H9 (cell line): Measurements from ENCODE around the gene DMXL1. TPM values are rescaled to one million over a fixed set of nuclear protein-coding genes. Genes with fewer than 3 reads are reported as not detected.

ENCODE experiments used
- DNase-seq: peaks from one replicate; pipeline ENCODE4 v3.0.0-alpha.2; 2017
- H2AFZ ChIP-seq: one replicate; pipeline ENCODE4 v1.6.1; 2013; ENCODE audit warnings: mild to moderate bottlenecking, low read length, control low read depth, moderate library complexity
- H2AK5ac ChIP-seq: 2 replicates; pipeline ENCODE4 v1.6.1; 2013; ENCODE audit warnings: low read length, control low read depth, mixed read lengths; ENCODE audit not compliant: insufficient read length
- H2BK120ac ChIP-seq: one replicate; pipeline ENCODE4 v1.6.1; 2013; ENCODE audit warnings: low read depth, mild to moderate bottlenecking, low read length, control low read depth, inconsistent platforms; ENCODE audit not compliant: poor library complexity, severe bottlenecking
- H2BK12ac ChIP-seq: 2 replicates; pipeline ENCODE4 v1.6.1; 2013; ENCODE audit warnings: low read length, control low read depth, mixed read lengths, low read depth; ENCODE audit not compliant: insufficient read length
- H2BK15ac ChIP-seq: 2 replicates; pipeline ENCODE4 v1.6.1; 2013; ENCODE audit warnings: low read depth, low read length, control low read depth
- H2BK20ac ChIP-seq: one replicate; pipeline ENCODE4 v1.6.1; 2013; ENCODE audit warnings: low read depth, mild to moderate bottlenecking, low read length, control low read depth, inconsistent platforms; ENCODE audit not compliant: poor library complexity, severe bottlenecking
- H2BK5ac ChIP-seq: 2 replicates; pipeline ENCODE4 v1.6.1; 2013; ENCODE audit warnings: low read length, control low read depth, mixed read lengths; ENCODE audit not compliant: insufficient read length
- H3K14ac ChIP-seq: 2 replicates; pipeline ENCODE4 v1.6.1; 2013; ENCODE audit warnings: low read length, control low read depth; ENCODE audit not compliant: insufficient read depth
- H3K18ac ChIP-seq: 2 replicates; pipeline ENCODE4 v1.6.1; 2013; ENCODE audit warnings: low read depth, mild to moderate bottlenecking, mixed read lengths, low read length, control low read depth; ENCODE audit not compliant: insufficient read length
- H3K23ac ChIP-seq: 2 replicates; pipeline ENCODE4 v1.6.1; 2013; ENCODE audit warnings: low read length, control low read depth, mixed read lengths, low read depth; ENCODE audit not compliant: insufficient read length
- H3K23me2 ChIP-seq: 2 replicates; pipeline ENCODE4 v1.6.1; 2013; ENCODE audit warnings: low read depth, mild to moderate bottlenecking, mixed read lengths, low read length, control low read depth; ENCODE audit not compliant: insufficient read length, poor library complexity, severe bottlenecking
- H3K27ac ChIP-seq: 2 replicates; pipeline ENCODE4 v1.5.1; 2013; ENCODE audit warnings: low read length, control low read depth, mixed read lengths, low read depth; ENCODE audit not compliant: insufficient read length
- H3K27me3 ChIP-seq: 2 replicates; pipeline ENCODE4 v1.6.1; 2013; ENCODE audit warnings: low read length, control low read depth, inconsistent platforms; ENCODE audit not compliant: insufficient read depth
- H3K4ac ChIP-seq: 2 replicates; pipeline ENCODE4 v1.6.1; 2013; ENCODE audit warnings: low read depth, mild to moderate bottlenecking, control low read depth, inconsistent platforms, low read length, moderate library complexity
- H3K4me1 ChIP-seq: 2 replicates; pipeline ENCODE4 v1.6.1; 2013; ENCODE audit warnings: low read length, control low read depth, inconsistent platforms; ENCODE audit not compliant: insufficient read depth
- H3K4me2 ChIP-seq: 2 replicates; pipeline ENCODE4 v1.6.1; 2013; ENCODE audit warnings: low read length, control low read depth, mixed read lengths; ENCODE audit not compliant: insufficient read length, insufficient read depth
- H3K56ac ChIP-seq: 2 replicates; pipeline ENCODE4 v1.6.1; 2013; ENCODE audit warnings: low read depth, mild to moderate bottlenecking, mixed read lengths, low read length, control low read depth; ENCODE audit not compliant: insufficient read length
- H3K79me1 ChIP-seq: 2 replicates; pipeline ENCODE4 v1.6.1; 2013; ENCODE audit warnings: low read depth, mild to moderate bottlenecking, moderate library complexity, low read length, control low read depth, inconsistent platforms; ENCODE audit not compliant: insufficient read depth, poor library complexity, severe bottlenecking
- H3K79me2 ChIP-seq: 2 replicates; pipeline ENCODE4 v1.6.1; 2013; ENCODE audit warnings: low read length, control low read depth, inconsistent platforms; ENCODE audit not compliant: insufficient read depth
- H3K9ac ChIP-seq: 2 replicates; pipeline ENCODE4 v1.6.1; 2013; ENCODE audit warnings: low read length, control low read depth, mixed read lengths; ENCODE audit not compliant: insufficient read length; ENCODE audit errors: extremely low read depth
- H3K9me3 ChIP-seq: one replicate; pipeline ENCODE4 v1.6.1; 2013; ENCODE audit warnings: low read depth, low read length, inconsistent platforms; ENCODE audit not compliant: control insufficient read depth
- H3T11ph ChIP-seq: one replicate; pipeline ENCODE4 v1.6.1; 2013; ENCODE audit warnings: mild to moderate bottlenecking, low read length, control low read depth, inconsistent platforms
- H4K20me1 ChIP-seq: one replicate; pipeline ENCODE4 v1.6.1; 2013; ENCODE audit not compliant: control insufficient read depth, insufficient read length, insufficient read depth
- H4K5ac ChIP-seq: 2 replicates; pipeline ENCODE4 v1.6.1; 2013; ENCODE audit warnings: low read depth, mild to moderate bottlenecking, mixed read lengths, low read length, control low read depth; ENCODE audit not compliant: insufficient read length
- H4K8ac ChIP-seq: replicated peaks from 2 replicates; pipeline ENCODE4 v1.6.1; 2013; ENCODE audit warnings: low read length, control low read depth, mixed read lengths, low read depth; ENCODE audit not compliant: insufficient read length
- H4K91ac ChIP-seq: 2 replicates; pipeline ENCODE4 v1.6.1; 2013; ENCODE audit warnings: low read depth, mild to moderate bottlenecking, moderate library complexity, mixed read lengths, low read length, control low read depth; ENCODE audit not compliant: insufficient read length
- H3K27ac Mint-ChIP-seq, 3 experiments: 2 replicates in 2 of 3; 3 replicates in 1 of 3; pipeline ENCODE4 v1.8.0; 2020 to 2021; ENCODE audit warnings: mixed read lengths in 3 of 3, mild to moderate bottlenecking in 1 of 3, moderate library complexity in 1 of 3
- H3K27me3 Mint-ChIP-seq: 2 replicates; pipeline ENCODE4 v1.8.0; 2021; ENCODE audit warnings: low read depth, mild to moderate bottlenecking, moderate library complexity, mixed read lengths
- H3K36me3 Mint-ChIP-seq, 3 experiments: 2 replicates in 2 of 3; 3 replicates in 1 of 3; pipeline ENCODE4 v1.8.0; 2020 to 2021; ENCODE audit warnings: low read depth in 3 of 3, mixed read lengths in 3 of 3; ENCODE audit not compliant: insufficient read depth in 1 of 3
- H3K4me1 Mint-ChIP-seq, 2 experiments: 2 replicates each; pipeline ENCODE4 v1.8.0; 2020; ENCODE audit warnings: mixed read lengths in 2 of 2
- H3K4me3 Mint-ChIP-seq, 2 experiments: 2 replicates in 1 of 2; 3 replicates in 1 of 2; pipeline ENCODE4 v1.8.0; 2020 to 2021; ENCODE audit warnings: mild to moderate bottlenecking in 2 of 2, mixed read lengths in 2 of 2, moderate library complexity in 1 of 2
- H3K9me3 Mint-ChIP-seq, 2 experiments: 2 replicates in 1 of 2; 3 replicates in 1 of 2; pipeline ENCODE4 v1.8.0; 2020; ENCODE audit warnings: mild to moderate bottlenecking in 2 of 2, mixed read lengths in 2 of 2, moderate library complexity in 1 of 2
- CTCF ChIP-seq: fragments of 200-600 bp; sonication (generic); conservative IDR thresholded peaks from 3 replicates; pipeline ENCODE4 v1.8.0; 2021; ENCODE audit warnings: antibody characterized with exemption, mild to moderate bottlenecking
- WGBS: extraction: QIAGEN DNeasy Blood & Tissue Kit; methylation state at CpG from one replicate; pipeline ENCODE4 v1.1.7; 2013; ENCODE audit warnings: missing lambda C conversion rate, low lambda C conversion rate, mixed read lengths; ENCODE audit not compliant: insufficient read length; ENCODE audit errors: extremely low coverage; 5-methylcytosine and 5-hydroxymethylcytosine counted together
- total RNA-seq: library from RNA; stranded (reverse); gene quantifications from 2 replicates; pipeline ENCODE4 v1.2.1, GENCODE V29; 2021

The DMXL1 gene
- total RNA-seq, 1 experiment from 2014 or later = 63.5 TPM

DNA sequence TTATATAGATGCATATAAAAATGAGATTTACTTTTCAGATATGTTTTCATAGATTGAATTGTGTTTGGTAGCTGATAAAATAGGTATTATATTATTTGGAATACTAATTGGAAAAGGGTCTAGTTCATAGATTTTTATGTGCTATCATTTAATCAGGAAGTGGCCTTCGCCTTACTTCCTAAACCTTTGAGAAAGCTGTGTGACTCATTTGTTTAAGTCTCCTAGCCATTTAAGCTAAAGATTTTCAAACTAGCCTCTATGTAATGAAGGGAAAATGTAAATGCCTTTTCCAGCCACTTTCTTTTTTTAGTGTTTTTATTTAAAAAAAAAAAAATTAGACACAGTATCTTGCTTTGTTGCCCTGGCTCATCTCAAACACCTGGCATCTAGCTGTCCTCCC is 97.5 kb downstream of the DMXL1 start:
- Mint-ChIP-seq H3K4me1 (peaks cover 14 to 15% of the 10 kb centered on the region in 2 experiments), H3K4me3 (no peak overlapping the region), H3K9me3 (peaks cover 7 to 8% of the 10 kb centered on the region in 2 experiments; a peak in 3 of 5 replicates), H3K27ac (peak overlapping the region in 1 of 3 experiments; percentile 88; a peak in 2 of 7 replicates), H3K36me3 (peaks cover 18 to 35% (median 20%) of the 10 kb centered on the region in 3 experiments), H3K27me3 (no peaks in the 10 kb centered on the region)
- Histone ChIP-seq H3K23ac (no peak overlapping the region), H3T11ph (no peak overlapping the region), H4K8ac (no peak overlapping the region), H3K79me2 (no peaks in the 10 kb centered on the region), H3K9ac (no peak overlapping the region), H3K18ac (no peak overlapping the region), H3K56ac (no peak overlapping the region), H2AFZ (no peak overlapping the region), H3K4me2 (no peak overlapping the region), H2BK15ac (no peak overlapping the region), H3K4me1 (no peaks in the 10 kb centered on the region; the same call in 1 of the 2 replicates), H4K91ac (no peak overlapping the region), H3K4ac (no peak overlapping the region), H3K79me1 (no peaks in the 10 kb centered on the region), H2BK120ac (no peak overlapping the region), H3K27ac (no peak overlapping the region), H4K5ac (no peak overlapping the region), H4K20me1 (no peaks in the 10 kb centered on the region), H2AK5ac (no peak overlapping the region), H2BK20ac (no peak overlapping the region), H3K27me3 (no peaks in the 10 kb centered on the region), H2BK5ac (no peak overlapping the region), H3K14ac (no peak overlapping the region), H2BK12ac (no peak overlapping the region), H3K9me3 (no peaks in the 10 kb centered on the region), H3K23me2 (no peaks in the 10 kb centered on the region)
- DNase-seq = no peak
- no peak for TF ChIP-seq CTCF
- WGBS = no CpG with 5 or more reads among the region's 1 CpG
